ELF-1 (cell line): Measurements from ENCODE around the gene KRTAP19-3.
"Not testable (repeated sequence)": the region's sequence is repeated elsewhere in the genome, so short reads cannot be mapped to it uniquely, and the experiment has no call there.

Experiments
- DNase-seq: peaks from one replicate; pipeline ENCODE4 v3.0.0-alpha.2; 2016; ENCODE audit warnings: low read depth, low spot score

Gene KRTAP19-3

GRCh38 chr21:30491963-30492428, at the start of gene KRTAP19-3:
TSS of gene KRTAP19-3 (minus strand) at chr21:30492013. CDS start at chr21:30491957, 56 bp downstream.
- DNase-seq = no peak

- no peak for DNase-seq
These were observed 27.1 kb upstream of the KRTAP19-3 start for GRCh38 chr21:30518876-30519275.

- no peak for DNase-seq
These were observed 23.9 kb upstream of the KRTAP19-3 start for GRCh38 chr21:30515681-30516080.

GRCh38 chr21:30505621-30506205, 13.9 kb upstream of the KRTAP19-3 start:
- DNase-seq = not testable (repeated sequence)

- DNase-seq = no peak
These were observed 10.2 kb upstream of the KRTAP19-3 start, which contains the start of gene KRTAP19-5 for GRCh38 chr21:30502041-30502440. TSS of gene KRTAP19-5 (minus strand) at chr21:30502141. CDS start at chr21:30502090, 51 bp downstream.

- no peak for DNase-seq
These were observed 5.3 kb upstream of the KRTAP19-3 start, which contains the start of gene KRTAP19-4 for GRCh38 chr21:30497065-30497464. TSS of gene KRTAP19-4 (minus strand) at chr21:30497165. CDS start at chr21:30497110, 55 bp downstream.

- no peak for DNase-seq
These were observed 4.5 kb downstream of the KRTAP19-3 start, which contains the start of gene KRTAP19-2 for GRCh38 chr21:30487336-30487735. TSS of gene KRTAP19-2 (minus strand) at chr21:30487436. CDS start at chr21:30487348, 88 bp downstream.

- no peak for DNase-seq
These were observed 5.6 kb downstream of the KRTAP19-3 start for GRCh38 chr21:30486180-30486579.

GRCh38 chr21:30482130-30482529, 9.7 kb downstream of the KRTAP19-3 start:
- no peak for DNase-seq

GRCh38 chr21:30480145-30480544, 11.7 kb downstream of the KRTAP19-3 start, which contains the start of gene KRTAP19-1:
TSS of gene KRTAP19-1 (minus strand) at chr21:30480367. CDS start at chr21:30480317, 50 bp downstream.
- no peak for DNase-seq

GRCh38 chr21:30479259-30479658, 12.6 kb downstream of the KRTAP19-3 start:
- no peak for DNase-seq

GRCh38 chr21:30478004-30478403, 13.8 kb downstream of the KRTAP19-3 start:
- DNase-seq = no peak

GRCh38 chr21:30468900-30469714, 22.7 kb downstream of the KRTAP19-3 start:
- DNase-seq = no peak

GRCh38 chr21:30463713-30464112, 28.1 kb downstream of the KRTAP19-3 start:
- DNase-seq = no peak

GRCh38 chr21:30448514-30448913, 43.3 kb downstream of the KRTAP19-3 start:
- DNase-seq = no peak

- no peak for DNase-seq
These were observed 44.8 kb downstream of the KRTAP19-3 start for GRCh38 chr21:30447056-30447455.

GRCh38 chr21:30444204-30444603, 47.6 kb downstream of the KRTAP19-3 start:
- no peak for DNase-seq

GRCh38 chr21:30443226-30443625, 48.6 kb downstream of the KRTAP19-3 start:
- no peak for DNase-seq
